ENCODE measurements around the gene HCFC1R1.

HCFC1R1 gene

DNA sequence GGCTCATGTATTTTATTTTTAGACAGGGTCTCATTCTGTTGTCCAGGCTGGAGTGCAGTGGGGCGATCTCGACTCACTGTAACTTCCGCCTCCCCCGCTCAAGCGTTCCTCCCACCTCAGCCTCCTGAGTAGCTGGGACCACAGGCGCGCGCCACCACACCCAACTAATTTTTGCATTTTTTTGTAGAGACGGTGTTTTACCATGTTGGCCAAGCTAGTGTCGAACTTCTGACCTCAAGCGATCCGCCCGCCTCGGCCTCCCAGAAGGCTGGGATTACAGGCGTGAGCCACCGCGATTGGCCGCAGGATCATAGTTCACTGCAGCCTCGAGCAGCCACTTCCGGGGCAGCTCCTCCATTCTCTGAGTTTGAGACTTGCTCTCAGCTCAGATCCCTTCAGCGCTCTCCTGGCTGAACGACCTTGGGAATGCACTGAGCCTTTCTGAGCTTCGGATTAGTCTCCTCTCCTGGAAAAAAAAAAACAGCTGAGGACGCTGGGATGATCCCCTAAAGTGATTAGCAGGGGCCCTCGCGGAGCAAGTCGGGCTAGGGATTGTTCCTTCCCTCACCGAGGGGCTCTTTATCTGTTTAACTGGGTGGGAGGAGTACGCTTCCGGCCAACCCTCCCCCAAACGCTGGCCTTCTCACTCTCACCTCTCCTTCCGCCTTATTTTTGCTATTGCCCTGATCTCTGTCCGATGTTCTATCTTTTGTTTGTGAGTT, 42.4 kb downstream of the HCFC1R1 start:
- TF ChIP-seq, protein P1, sequence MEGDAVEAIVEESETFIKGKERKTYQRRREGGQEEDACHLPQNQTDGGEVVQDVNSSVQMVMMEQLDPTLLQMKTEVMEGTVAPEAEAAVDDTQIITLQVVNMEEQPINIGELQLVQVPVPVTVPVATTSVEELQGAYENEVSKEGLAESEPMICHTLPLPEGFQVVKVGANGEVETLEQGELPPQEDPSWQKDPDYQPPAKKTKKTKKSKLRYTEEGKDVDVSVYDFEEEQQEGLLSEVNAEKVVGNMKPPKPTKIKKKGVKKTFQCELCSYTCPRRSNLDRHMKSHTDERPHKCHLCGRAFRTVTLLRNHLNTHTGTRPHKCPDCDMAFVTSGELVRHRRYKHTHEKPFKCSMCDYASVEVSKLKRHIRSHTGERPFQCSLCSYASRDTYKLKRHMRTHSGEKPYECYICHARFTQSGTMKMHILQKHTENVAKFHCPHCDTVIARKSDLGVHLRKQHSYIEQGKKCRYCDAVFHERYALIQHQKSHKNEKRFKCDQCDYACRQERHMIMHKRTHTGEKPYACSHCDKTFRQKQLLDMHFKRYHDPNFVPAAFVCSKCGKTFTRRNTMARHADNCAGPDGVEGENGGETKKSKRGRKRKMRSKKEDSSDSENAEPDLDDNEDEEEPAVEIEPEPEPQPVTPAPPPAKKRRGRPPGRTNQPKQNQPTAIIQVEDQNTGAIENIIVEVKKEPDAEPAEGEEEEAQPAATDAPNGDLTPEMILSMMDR (IDR thresholded peaks at IDR 0.05; ENCODE audit: low read depth, low read length) = no peak
- no peak overlapping the region for H3K4me3 ChIP-seq (ENCODE audit: low read depth, low read length)
- in situ Hi-C loops (cut with HindIII; ENCODE audit: low sequenced_read_pairs) = no loop called here
- no peak for DNase-seq (ENCODE audit: low read depth, low spot score)

DNA sequence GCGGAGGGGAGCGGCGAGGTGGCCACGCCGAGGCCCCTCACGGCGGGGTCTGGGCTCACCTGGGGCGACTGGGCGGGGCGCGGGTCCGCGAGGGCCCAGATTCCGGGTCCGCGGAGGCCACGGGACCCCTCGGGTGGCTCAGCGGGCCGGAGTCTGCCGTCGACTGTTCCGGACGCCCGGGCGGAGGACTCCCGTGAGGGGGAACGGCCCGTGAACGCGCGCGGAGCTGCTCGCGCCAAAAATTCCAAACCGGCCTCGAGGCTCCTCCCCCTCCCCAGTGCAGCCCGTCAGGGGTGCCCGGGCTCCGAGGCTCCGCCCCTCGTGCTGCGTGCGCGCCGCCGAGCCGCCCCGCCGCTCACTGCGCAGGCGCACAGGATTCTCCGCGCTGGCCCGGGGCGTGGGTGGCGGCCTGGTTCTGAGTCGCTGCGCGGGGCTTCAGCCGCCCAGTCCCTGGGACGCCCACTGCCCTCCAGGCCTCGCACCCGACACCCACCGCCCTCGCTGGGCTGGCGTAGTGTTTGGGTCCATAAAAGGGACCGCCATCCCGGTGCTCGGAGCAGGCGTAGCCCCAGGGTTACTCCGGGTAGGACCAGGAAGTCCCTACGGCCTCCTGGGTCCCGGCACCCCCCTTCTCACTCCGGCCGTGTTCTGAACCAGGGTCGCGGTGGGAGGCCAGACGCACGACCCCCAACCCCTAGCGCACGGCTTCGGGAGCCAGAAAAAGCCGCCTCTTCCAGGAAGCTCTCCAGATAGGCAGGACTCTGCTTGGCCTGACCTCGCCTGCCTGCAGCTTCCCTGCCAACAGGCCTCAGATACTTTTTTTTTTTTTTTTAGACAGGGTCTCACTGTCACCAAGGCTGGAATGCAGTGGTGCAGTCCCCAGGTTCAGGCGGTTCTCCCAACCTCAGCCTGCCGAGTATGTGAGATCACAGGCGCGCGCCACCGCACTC, 43.2 kb downstream of the HCFC1R1 start, which contains the start of gene PKMYT1:
PKMYT1 (minus strand) TSS at position 220 of the 950 bp plus-strand sequence. CDS start 789 bp downstream, outside the sequence.
- TF ChIP-seq, protein P1 (IDR thresholded peaks at IDR 0.05; ENCODE audit: low read depth, low read length) = no peak
- DNase-seq (ENCODE audit: low read depth, low spot score) = peak; percentile 77
- peak within 1 kb of the TSS; percentile 66 for H3K4me3 ChIP-seq (ENCODE audit: low read depth, low read length)
- in situ Hi-C loops (cut with HindIII; ENCODE audit: low sequenced_read_pairs) = no loop called here

DNA sequence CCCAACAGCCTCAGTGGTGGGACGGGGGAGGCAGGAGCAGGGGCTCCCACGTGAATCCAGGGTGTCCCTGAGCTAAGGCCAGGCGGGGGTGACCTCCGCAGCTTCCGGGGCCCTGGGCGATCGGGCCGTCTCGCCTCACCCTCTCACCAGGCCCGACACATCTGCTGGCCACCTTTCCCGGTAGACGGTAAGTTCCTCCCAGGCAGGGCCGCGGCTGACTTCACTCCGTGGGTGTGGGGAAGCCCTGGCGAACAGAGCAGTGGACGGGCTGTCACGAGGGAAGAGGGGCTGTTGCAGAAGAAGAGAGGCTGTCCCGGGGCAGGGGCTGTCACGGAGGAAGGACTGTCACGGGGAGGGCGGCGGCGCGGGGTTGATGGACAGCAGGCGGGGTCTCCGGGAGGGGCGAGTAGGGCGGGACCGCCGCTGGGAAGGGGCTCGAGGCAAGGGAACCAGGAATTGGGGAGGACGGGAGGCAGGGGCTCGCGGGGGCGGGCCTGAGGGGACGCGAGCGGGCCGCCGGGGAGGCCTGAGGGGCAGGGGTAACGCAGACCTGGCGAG, 44.0 kb downstream of the HCFC1R1 start:
- no peak for DNase-seq (ENCODE audit: low read depth, low spot score)
- in situ Hi-C loops (cut with HindIII; ENCODE audit: low sequenced_read_pairs) = no loop called here
- TF ChIP-seq, protein P1 (IDR thresholded peaks at IDR 0.05; ENCODE audit: low read depth, low read length) = no peak

DNA sequence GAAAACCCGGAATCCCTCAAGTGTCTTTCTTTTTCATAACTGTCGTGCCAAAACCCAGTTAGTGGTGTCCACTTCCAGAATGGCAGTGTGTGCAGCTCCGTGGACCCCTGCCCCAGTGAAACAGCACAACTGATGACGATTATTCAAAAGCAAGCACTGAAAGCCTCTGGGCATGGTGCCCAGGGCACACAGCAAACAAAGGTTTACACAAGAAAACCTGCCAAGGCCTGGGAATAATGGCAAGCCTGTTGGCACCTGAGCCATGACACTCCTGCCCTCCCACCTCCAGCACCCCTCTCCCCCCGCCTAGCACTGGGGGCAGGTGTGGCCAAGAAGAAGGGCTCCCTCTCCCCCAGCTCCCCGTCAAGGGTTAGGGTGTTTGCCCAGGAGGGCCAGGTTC, 46.3 kb downstream of the HCFC1R1 start:
- in situ Hi-C loops (cut with HindIII; ENCODE audit: low sequenced_read_pairs) = no loop called here
- H3K4me3 ChIP-seq (ENCODE audit: low read depth, low read length) = no peak overlapping the region
- TF ChIP-seq, protein P1 (IDR thresholded peaks at IDR 0.05; ENCODE audit: low read depth, low read length) = no peak
- DNase-seq (ENCODE audit: low read depth, low spot score) = no peak

More for the DNA sequence above, 44.0 kb downstream of the HCFC1R1 start:
- H3K4me3 ChIP-seq (ENCODE audit: low read depth, low read length) = peak overlapping the region; percentile 66

DNA sequence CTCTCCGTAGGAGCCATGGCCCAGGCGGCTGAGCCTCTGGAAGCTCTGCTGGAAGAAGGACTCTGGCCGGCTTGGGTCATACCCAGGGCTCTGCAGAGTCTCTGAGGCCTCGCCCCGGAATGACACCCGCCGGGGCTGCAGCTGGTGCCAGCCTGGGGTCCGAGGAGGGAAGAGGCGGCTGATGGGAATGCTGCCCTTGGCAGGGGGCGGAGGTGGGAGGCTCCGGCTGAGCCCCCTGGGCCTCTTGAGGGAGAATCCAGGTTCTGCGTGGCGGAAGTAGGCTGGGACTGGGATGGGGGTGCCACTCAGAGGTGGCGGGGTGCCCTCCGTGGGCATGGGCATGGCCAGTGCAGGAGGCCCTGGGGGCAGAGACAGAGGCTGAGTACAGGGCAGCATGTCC, 47.1 kb downstream of the HCFC1R1 start:
- in situ Hi-C loops (cut with HindIII; ENCODE audit: low sequenced_read_pairs) = no loop called here
- H3K4me3 ChIP-seq (ENCODE audit: low read depth, low read length) = no peak overlapping the region
- TF ChIP-seq, protein P1 (IDR thresholded peaks at IDR 0.05; ENCODE audit: low read depth, low read length) = no peak
- DNase-seq (ENCODE audit: low read depth, low spot score) = no peak

DNA sequence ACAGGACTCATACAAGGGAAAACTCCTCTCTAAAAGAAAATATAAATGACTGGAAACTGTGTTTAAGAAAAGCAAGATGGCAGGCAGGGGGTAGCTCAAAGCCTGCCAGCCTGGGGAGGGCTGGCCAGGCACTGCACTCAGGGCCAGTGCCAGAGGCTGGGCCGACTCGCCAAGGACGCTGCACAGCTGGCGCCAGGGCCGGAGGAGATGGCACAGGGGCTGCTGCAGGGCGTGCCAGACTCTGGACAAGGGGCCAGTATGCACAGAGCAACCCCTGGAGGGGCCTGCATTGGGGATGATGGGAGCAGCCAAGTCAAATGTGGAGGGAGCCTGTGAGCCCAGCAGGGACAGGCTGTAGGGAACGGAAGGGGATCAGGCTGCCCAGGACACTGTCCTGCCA, 47.5 kb downstream of the HCFC1R1 start:
- in situ Hi-C loops (cut with HindIII; ENCODE audit: low sequenced_read_pairs) = no loop called here
- TF ChIP-seq, protein P1 (IDR thresholded peaks at IDR 0.05; ENCODE audit: low read depth, low read length) = no peak
- H3K4me3 ChIP-seq (ENCODE audit: low read depth, low read length) = no peak overlapping the region
- no peak for DNase-seq (ENCODE audit: low read depth, low spot score)
